ENCODE results near the gene ANKRD45. TPM values are rescaled to one million over a fixed set of nuclear protein-coding genes. Genes with fewer than 3 reads are reported as not detected.
"Not testable (repeated sequence)": the region's sequence is repeated elsewhere in the genome, so short reads cannot be mapped to it uniquely, and the experiment has no call there.

Gene ANKRD45
- polyA plus RNA-seq, 1 of the 3 experiments (the other 2 are of a cell fraction): 1.8 TPM

- H2AFZ ChIP-seq (ENCODE audit: low read depth): no peak overlapping the region
- H3K27ac ChIP-seq (ENCODE audit: low read depth in 2 of 2, low read length in 1 of 2): no peak overlapping the region
- no peak overlapping the region for H3K4me3 ChIP-seq (ENCODE audit: low read depth in 2 of 2, low read length in 1 of 2)
- POLR2A ChIA-PET: no interaction called here
- H3K79me2 ChIP-seq (ENCODE audit: insufficient read depth): no peaks in the 10 kb centered on the region
- H3K9me3 ChIP-seq: no peaks in the 10 kb centered on the region
- H3K4me2 ChIP-seq: no peak overlapping the region
- no peaks in the 10 kb centered on the region for H3K4me1 ChIP-seq (ENCODE audit: control insufficient read depth in 1 of 2, insufficient read depth in 2 of 2, low read depth in 1 of 2, low read length in 1 of 2)
- H4K20me1 ChIP-seq (ENCODE audit: insufficient read depth): no peaks in the 10 kb centered on the region
- TF ChIP-seq CTCF (IDR thresholded peaks at IDR 0.05): no peak
- TF ChIP-seq MEF2A (IDR thresholded peaks at IDR 0.05; ENCODE audit: borderline replicate concordance, low read depth): no peak
- TF ChIP-seq GABPA (IDR thresholded peaks at IDR 0.05; ENCODE audit: low read depth): no peak
- no peak for TF ChIP-seq RCOR1 (IDR thresholded peaks at IDR 0.05; ENCODE audit: low read length)
- no peak for TF ChIP-seq MAX (IDR thresholded peaks at IDR 0.05; ENCODE audit: low read depth)
- H3K27me3 ChIP-seq (ENCODE audit: insufficient read depth): no peaks in the 10 kb centered on the region
- no peaks in the 10 kb centered on the region for H3K9me2 ChIP-seq
- H3F3A ChIP-seq (replicated peaks; ENCODE audit: insufficient read depth): no peaks in the 10 kb centered on the region
- no peak overlapping the region for H3K9ac ChIP-seq
- no peaks in the 10 kb centered on the region for H3K36me3 ChIP-seq (replicated peaks in 1 of 2; ENCODE audit: control insufficient read depth in 1 of 2, insufficient read depth in 2 of 2, low read length in 1 of 2)
- no peak for DNase-seq
- 3% methylated on average over 1 of the region's 1 CpG for WGBS (ENCODE audit: low lambda C conversion rate)
- CTCF ChIA-PET: no interaction called here
Measured at GRCh38 chr1:173702736-173703135, 33.1 kb upstream of the ANKRD45 start.

GRCh38 chr1:173701299-173701698 lies 31.6 kb upstream of the ANKRD45 start:
- POLR2A ChIA-PET, CTCF ChIA-PET: not testable (repeated sequence)
- 50% methylated on average over 6 of the region's 6 CpGs for WGBS (ENCODE audit: low lambda C conversion rate)

GRCh38 chr1:173693238-173693637 lies 23.6 kb upstream of the ANKRD45 start:
- no peaks in the 10 kb centered on the region for H3K27me3 ChIP-seq (ENCODE audit: insufficient read depth)
- no peaks in the 10 kb centered on the region for H4K20me1 ChIP-seq (ENCODE audit: insufficient read depth)
- H3F3A ChIP-seq (replicated peaks; ENCODE audit: insufficient read depth): no peaks in the 10 kb centered on the region
- no peak for DNase-seq
- no peaks in the 10 kb centered on the region for H3K9me3 ChIP-seq
- H3K4me3 ChIP-seq (ENCODE audit: low read depth in 2 of 2, low read length in 1 of 2): no peak overlapping the region
- TF ChIP-seq MXI1 (IDR thresholded peaks at IDR 0.05; ENCODE audit: low read depth, low read length): no peak
- TF ChIP-seq EP300 (IDR thresholded peaks at IDR 0.05; ENCODE audit: borderline replicate concordance in 1 of 2, low read depth in 1 of 2, low read length in 1 of 2): no peak
- no peak for TF ChIP-seq ELF1 (IDR thresholded peaks at IDR 0.05)
- TF ChIP-seq JUND (IDR thresholded peaks at IDR 0.05): no peak
- no peak for TF ChIP-seq RAD21 (IDR thresholded peaks at IDR 0.05; ENCODE audit: low read length)
- no peak for TF ChIP-seq TEAD4 (IDR thresholded peaks at IDR 0.05; ENCODE audit: borderline replicate concordance, insufficient read depth)
- no peak for TF ChIP-seq TAF1 (IDR thresholded peaks at IDR 0.05; ENCODE audit: borderline replicate concordance, low read depth, low read length)
- no peaks in the 10 kb centered on the region for H3K4me1 ChIP-seq (ENCODE audit: control insufficient read depth in 1 of 2, insufficient read depth in 2 of 2, low read depth in 1 of 2, low read length in 1 of 2)
- POLR2A ChIA-PET: no interaction called here
- H3K36me3 ChIP-seq (replicated peaks in 1 of 2; ENCODE audit: control insufficient read depth in 1 of 2, insufficient read depth in 2 of 2, low read length in 1 of 2): no peaks in the 10 kb centered on the region
- no peak overlapping the region for H3K4me2 ChIP-seq
- CTCF ChIA-PET: no interaction called here
- H3K9ac ChIP-seq: no peak overlapping the region
- H2AFZ ChIP-seq (ENCODE audit: low read depth): no peak overlapping the region
- no peaks in the 10 kb centered on the region for H3K79me2 ChIP-seq (ENCODE audit: insufficient read depth)
- H3K9me2 ChIP-seq: no peaks in the 10 kb centered on the region
- H3K27ac ChIP-seq (ENCODE audit: low read depth in 2 of 2, low read length in 1 of 2): no peak overlapping the region

More at GRCh38 chr1:173701299-173701698, 31.6 kb upstream of the ANKRD45 start:
- not testable (repeated sequence) for H3K4me2 ChIP-seq; H3K4me1 ChIP-seq (ENCODE audit: control insufficient read depth in 1 of 2, insufficient read depth in 2 of 2, low read depth in 1 of 2, low read length in 1 of 2); H3K27me3 ChIP-seq (ENCODE audit: insufficient read depth); H3K9ac ChIP-seq; H3K27ac ChIP-seq (ENCODE audit: low read depth in 2 of 2, low read length in 1 of 2); H3K4me3 ChIP-seq (ENCODE audit: low read depth in 2 of 2, low read length in 1 of 2); H3K9me3 ChIP-seq; H2AFZ ChIP-seq (ENCODE audit: low read depth); H4K20me1 ChIP-seq (ENCODE audit: insufficient read depth); H3K36me3 ChIP-seq (replicated peaks in 1 of 2; ENCODE audit: control insufficient read depth in 1 of 2, insufficient read depth in 2 of 2, low read length in 1 of 2); H3F3A ChIP-seq (replicated peaks; ENCODE audit: insufficient read depth); H3K9me2 ChIP-seq; H3K79me2 ChIP-seq (ENCODE audit: insufficient read depth); DNase-seq

Measured in SK-N-SH (cell line).